GM18511 (cell line): Measurements from ENCODE around the gene CLDN6.
"Not testable (repeated sequence)": the region's sequence is repeated elsewhere in the genome, so short reads cannot be mapped to it uniquely, and the experiment has no call there.

Experiments used
- ATAC-seq: cut with Tn5 transposase; IDR thresholded peaks from one replicate; pipeline ENCODE4 v1.9.1; 2021; ENCODE audit warnings: mild to moderate bottlenecking, moderate library complexity; ENCODE audit not compliant: unreplicated experiment

CLDN6 gene

GRCh38 chr16:3052571-3053329 is 34.8 kb upstream of the CLDN6 start:
- not testable (repeated sequence) for ATAC-seq

- no peak for ATAC-seq
These were observed 33.5 kb upstream of the CLDN6 start for GRCh38 chr16:3051494-3051893.

- ATAC-seq, result no peak
These were observed 33.0 kb upstream of the CLDN6 start for GRCh38 chr16:3051009-3051408.

- no peak for ATAC-seq
These were observed 32.5 kb upstream of the CLDN6 start for GRCh38 chr16:3050487-3050886.

- ATAC-seq, result no peak
These were observed 32.0 kb upstream of the CLDN6 start for GRCh38 chr16:3049921-3050481.

GRCh38 chr16:3047387-3047720 is 29.4 kb upstream of the CLDN6 start:
- no peak for ATAC-seq

GRCh38 chr16:3046641-3047386 is 28.8 kb upstream of the CLDN6 start:
- no peak for ATAC-seq

- ATAC-seq, result no peak
These were observed 28.0 kb upstream of the CLDN6 start, which contains the start of gene MMP25 for GRCh38 chr16:3045758-3046640. Gene MMP25, plus strand, starts transcription at chr16:3046561. Its CDS starts 357 bp downstream, at chr16:3046918.

GRCh38 chr16:3044708-3045107 is 26.7 kb upstream of the CLDN6 start:
- no peak for ATAC-seq

GRCh38 chr16:3042376-3042775 is 24.4 kb upstream of the CLDN6 start:
- ATAC-seq, result no peak

GRCh38 chr16:3038896-3039295 is 20.9 kb upstream of the CLDN6 start:
- no peak for ATAC-seq

- no peak for ATAC-seq
These were observed 20.3 kb upstream of the CLDN6 start for GRCh38 chr16:3038256-3038655.

- ATAC-seq, result no peak
These were observed 18.8 kb upstream of the CLDN6 start, which contains the start of gene BICDL2 for GRCh38 chr16:3036726-3037315. Gene BICDL2, minus strand, starts transcription at chr16:3036944. Its CDS starts 1,448 bp downstream, at chr16:3035496.

GRCh38 chr16:3035972-3036725 is 18.2 kb upstream of the CLDN6 start:
- ATAC-seq, result no peak

GRCh38 chr16:3035289-3035971 is 17.4 kb upstream of the CLDN6 start:
- no peak for ATAC-seq

- ATAC-seq, result no peak
These were observed 14.6 kb upstream of the CLDN6 start for GRCh38 chr16:3032624-3033023.

- no peak for ATAC-seq
These were observed 12.5 kb upstream of the CLDN6 start for GRCh38 chr16:3030222-3031212.
